Measurements from ENCODE around the gene PTGER4. TPM values are rescaled to one million over a fixed set of nuclear protein-coding genes. Genes with fewer than 3 reads are reported as not detected.

The PTGER4 gene
- total RNA-seq, 1 experiment from 2014 or later, result 0.92 TPM

GRCh38 chr5:40716000-40716399, 36.3 kb downstream of the PTGER4 start:
- ChIA-PET POLR2A (no interaction called here), CTCF (no interaction called here)
- H3K4me1 Mint-ChIP-seq, result no peaks in the 10 kb centered on the region
- peaks cover 16% of the 10 kb centered on the region for H3K36me3 Mint-ChIP-seq
- no peak for DNase-seq (ENCODE audit: low spot score)
- no peak overlapping the region for H3K27ac Mint-ChIP-seq
- peak; percentile 52; the same call in 1 of the 2 replicates for ATAC-seq
- H3K9me3 Mint-ChIP-seq, result peaks cover 27% of the 10 kb centered on the region
- no peak overlapping the region for H3K4me3 Mint-ChIP-seq
- TF ChIP-seq HMGA2 (CRISPR knock-in tag; IDR thresholded peaks at IDR 0.05) (no peak), ELF4 (CRISPR knock-in tag; IDR thresholded peaks at IDR 0.05; ENCODE audit: low read depth) (no peak)
- H3K27me3 Mint-ChIP-seq (ENCODE audit: low read depth), result no peaks in the 10 kb centered on the region

- POLR2A ChIA-PET, result no interaction called here
- Mint-ChIP-seq H3K4me1 (no peaks in the 10 kb centered on the region), H3K27me3 (ENCODE audit: low read depth) (no peaks in the 10 kb centered on the region), H3K27ac (no peak overlapping the region), H3K36me3 (peaks cover 16% of the 10 kb centered on the region), H3K4me3 (no peak overlapping the region), H3K9me3 (peaks cover 27% of the 10 kb centered on the region)
- TF ChIP-seq ATF1 (CRISPR knock-in tag; IDR thresholded peaks at IDR 0.05) (no peak), PRRX2 (CRISPR knock-in tag; IDR thresholded peaks at IDR 0.05) (no peak), FOXK1 (CRISPR knock-in tag; IDR thresholded peaks at IDR 0.05) (no peak), OVOL2 (CRISPR knock-in tag; IDR thresholded peaks at IDR 0.05; ENCODE audit: borderline replicate concordance) (no peak), ZNF512 (CRISPR knock-in tag; IDR thresholded peaks at IDR 0.05; ENCODE audit: borderline replicate concordance) (no peak), FOXP1 (CRISPR knock-in tag; IDR thresholded peaks at IDR 0.05; ENCODE audit: borderline replicate concordance) (no peak), ZNF671 (CRISPR knock-in tag; IDR thresholded peaks at IDR 0.05) (no peak), ESRRA (CRISPR knock-in tag; IDR thresholded peaks at IDR 0.05; ENCODE audit: borderline replicate concordance) (no peak), ETV6 (CRISPR knock-in tag; IDR thresholded peaks at IDR 0.05) (no peak)
- TF ChIP-seq, protein P1, sequence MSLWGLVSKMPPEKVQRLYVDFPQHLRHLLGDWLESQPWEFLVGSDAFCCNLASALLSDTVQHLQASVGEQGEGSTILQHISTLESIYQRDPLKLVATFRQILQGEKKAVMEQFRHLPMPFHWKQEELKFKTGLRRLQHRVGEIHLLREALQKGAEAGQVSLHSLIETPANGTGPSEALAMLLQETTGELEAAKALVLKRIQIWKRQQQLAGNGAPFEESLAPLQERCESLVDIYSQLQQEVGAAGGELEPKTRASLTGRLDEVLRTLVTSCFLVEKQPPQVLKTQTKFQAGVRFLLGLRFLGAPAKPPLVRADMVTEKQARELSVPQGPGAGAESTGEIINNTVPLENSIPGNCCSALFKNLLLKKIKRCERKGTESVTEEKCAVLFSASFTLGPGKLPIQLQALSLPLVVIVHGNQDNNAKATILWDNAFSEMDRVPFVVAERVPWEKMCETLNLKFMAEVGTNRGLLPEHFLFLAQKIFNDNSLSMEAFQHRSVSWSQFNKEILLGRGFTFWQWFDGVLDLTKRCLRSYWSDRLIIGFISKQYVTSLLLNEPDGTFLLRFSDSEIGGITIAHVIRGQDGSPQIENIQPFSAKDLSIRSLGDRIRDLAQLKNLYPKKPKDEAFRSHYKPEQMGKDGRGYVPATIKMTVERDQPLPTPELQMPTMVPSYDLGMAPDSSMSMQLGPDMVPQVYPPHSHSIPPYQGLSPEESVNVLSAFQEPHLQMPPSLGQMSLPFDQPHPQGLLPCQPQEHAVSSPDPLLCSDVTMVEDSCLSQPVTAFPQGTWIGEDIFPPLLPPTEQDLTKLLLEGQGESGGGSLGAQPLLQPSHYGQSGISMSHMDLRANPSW (CRISPR knock-in tag; conservative IDR thresholded peaks at IDR 0.05; ENCODE audit: low read depth), result no peak
- TF ChIP-seq, protein P2, sequence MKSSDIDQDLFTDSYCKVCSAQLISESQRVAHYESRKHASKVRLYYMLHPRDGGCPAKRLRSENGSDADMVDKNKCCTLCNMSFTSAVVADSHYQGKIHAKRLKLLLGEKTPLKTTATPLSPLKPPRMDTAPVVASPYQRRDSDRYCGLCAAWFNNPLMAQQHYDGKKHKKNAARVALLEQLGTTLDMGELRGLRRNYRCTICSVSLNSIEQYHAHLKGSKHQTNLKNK (CRISPR knock-in tag; IDR thresholded peaks at IDR 0.05), result no peak
- TF ChIP-seq, protein P3, sequence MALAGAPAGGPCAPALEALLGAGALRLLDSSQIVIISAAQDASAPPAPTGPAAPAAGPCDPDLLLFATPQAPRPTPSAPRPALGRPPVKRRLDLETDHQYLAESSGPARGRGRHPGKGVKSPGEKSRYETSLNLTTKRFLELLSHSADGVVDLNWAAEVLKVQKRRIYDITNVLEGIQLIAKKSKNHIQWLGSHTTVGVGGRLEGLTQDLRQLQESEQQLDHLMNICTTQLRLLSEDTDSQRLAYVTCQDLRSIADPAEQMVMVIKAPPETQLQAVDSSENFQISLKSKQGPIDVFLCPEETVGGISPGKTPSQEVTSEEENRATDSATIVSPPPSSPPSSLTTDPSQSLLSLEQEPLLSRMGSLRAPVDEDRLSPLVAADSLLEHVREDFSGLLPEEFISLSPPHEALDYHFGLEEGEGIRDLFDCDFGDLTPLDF (CRISPR knock-in tag; IDR thresholded peaks at IDR 0.05), result no peak
- no peak for DNase-seq (ENCODE audit: low spot score)
- CTCF ChIA-PET, result no interaction called here
- ATAC-seq, result no peak
Measured at GRCh38 chr5:40716590-40716989, 36.9 kb downstream of the PTGER4 start.

GRCh38 chr5:40717281-40717680, 37.6 kb downstream of the PTGER4 start:
- no peaks in the 10 kb centered on the region for H3K4me1 Mint-ChIP-seq
- no peaks in the 10 kb centered on the region for H3K27me3 Mint-ChIP-seq (ENCODE audit: low read depth)
- peaks cover 23% of the 10 kb centered on the region for H3K9me3 Mint-ChIP-seq
- POLR2A ChIA-PET, result no interaction called here
- H3K4me3 Mint-ChIP-seq, result no peak overlapping the region
- ATAC-seq (no peak), DNase-seq (ENCODE audit: low spot score) (no peak)
- peaks cover 20% of the 10 kb centered on the region for H3K36me3 Mint-ChIP-seq
- CTCF ChIA-PET, result no interaction called here
- H3K27ac Mint-ChIP-seq, result no peak overlapping the region
- TF ChIP-seq, protein P4, sequence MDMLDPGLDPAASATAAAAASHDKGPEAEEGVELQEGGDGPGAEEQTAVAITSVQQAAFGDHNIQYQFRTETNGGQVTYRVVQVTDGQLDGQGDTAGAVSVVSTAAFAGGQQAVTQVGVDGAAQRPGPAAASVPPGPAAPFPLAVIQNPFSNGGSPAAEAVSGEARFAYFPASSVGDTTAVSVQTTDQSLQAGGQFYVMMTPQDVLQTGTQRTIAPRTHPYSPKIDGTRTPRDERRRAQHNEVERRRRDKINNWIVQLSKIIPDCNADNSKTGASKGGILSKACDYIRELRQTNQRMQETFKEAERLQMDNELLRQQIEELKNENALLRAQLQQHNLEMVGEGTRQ (CRISPR knock-in tag; IDR thresholded peaks at IDR 0.05), result no peak
- TF ChIP-seq SMAD3 (CRISPR knock-in tag; IDR thresholded peaks at IDR 0.05; ENCODE audit: borderline replicate concordance) (no peak), ZNF281 (CRISPR knock-in tag; IDR thresholded peaks at IDR 0.05) (no peak), OVOL2 (CRISPR knock-in tag; IDR thresholded peaks at IDR 0.05; ENCODE audit: borderline replicate concordance) (no peak), ATF6 (CRISPR knock-in tag; IDR thresholded peaks at IDR 0.05) (no peak)
- TF ChIP-seq, protein P5, sequence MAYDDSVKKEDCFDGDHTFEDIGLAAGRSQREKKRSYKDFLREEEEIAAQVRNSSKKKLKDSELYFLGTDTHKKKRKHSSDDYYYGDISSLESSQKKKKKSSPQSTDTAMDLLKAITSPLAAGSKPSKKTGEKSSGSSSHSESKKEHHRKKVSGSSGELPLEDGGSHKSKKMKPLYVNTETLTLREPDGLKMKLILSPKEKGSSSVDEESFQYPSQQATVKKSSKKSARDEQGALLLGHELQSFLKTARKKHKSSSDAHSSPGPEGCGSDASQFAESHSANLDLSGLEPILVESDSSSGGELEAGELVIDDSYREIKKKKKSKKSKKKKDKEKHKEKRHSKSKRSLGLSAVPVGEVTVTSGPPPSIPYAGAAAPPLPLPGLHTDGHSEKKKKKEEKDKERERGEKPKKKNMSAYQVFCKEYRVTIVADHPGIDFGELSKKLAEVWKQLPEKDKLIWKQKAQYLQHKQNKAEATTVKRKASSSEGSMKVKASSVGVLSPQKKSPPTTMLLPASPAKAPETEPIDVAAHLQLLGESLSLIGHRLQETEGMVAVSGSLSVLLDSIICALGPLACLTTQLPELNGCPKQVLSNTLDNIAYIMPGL (CRISPR knock-in tag; IDR thresholded peaks at IDR 0.05), result no peak
